Measurements from ENCODE around the gene DENND4A. TPM values are rescaled to one million over a fixed set of nuclear protein-coding genes. Genes with fewer than 3 reads are reported as not detected.
"Not testable (repeated sequence)": the region's sequence is repeated elsewhere in the genome, so short reads cannot be mapped to it uniquely, and the experiment has no call there.

The DENND4A gene
- polyA plus RNA-seq, 1 of the 3 experiments (the other 2 are of a cell fraction) = 2.5 TPM

- no peaks in the 10 kb centered on the region for H3K9me3 ChIP-seq
- H3K27ac ChIP-seq (ENCODE audit: low read depth in 2 of 2, low read length in 1 of 2) = no peak overlapping the region
- no peak overlapping the region for H3K9ac ChIP-seq
- no peak for DNase-seq
- CTCF ChIA-PET = interaction anchor here (0.7 to 1.8 kb wide), 3 partner anchors 8 to 20 kb away, joined by 3 to 11 read pairs (median 3); partner anchors contain the start of gene INTS14
- 80% methylated on average over 5 of the region's 5 CpGs for WGBS (ENCODE audit: low lambda C conversion rate)
- no peaks in the 10 kb centered on the region for H3K9me2 ChIP-seq
- no peaks in the 10 kb centered on the region for H4K20me1 ChIP-seq (ENCODE audit: insufficient read depth)
- no peak overlapping the region for H2AFZ ChIP-seq (ENCODE audit: low read depth)
- H3K36me3 ChIP-seq (replicated peaks in 1 of 2; ENCODE audit: control insufficient read depth in 1 of 2, insufficient read depth in 2 of 2, low read length in 1 of 2) = no peaks in the 10 kb centered on the region
- no peak overlapping the region for H3K4me3 ChIP-seq (ENCODE audit: low read depth in 2 of 2, low read length in 1 of 2)
- no peaks in the 10 kb centered on the region for H3K27me3 ChIP-seq (ENCODE audit: insufficient read depth)
- H3K4me1 ChIP-seq (ENCODE audit: control insufficient read depth in 1 of 2, insufficient read depth in 2 of 2, low read depth in 1 of 2, low read length in 1 of 2) = peaks cover 0 to 4% of the 10 kb centered on the region in 2 experiments; a peak in 2 of 4 replicates
- TF ChIP-seq NFIC (IDR thresholded peaks at IDR 0.05; ENCODE audit: borderline replicate concordance) (no peak), FOSL2 (IDR thresholded peaks at IDR 0.05; ENCODE audit: borderline replicate concordance, low read depth) (no peak)
- H3K4me2 ChIP-seq = no peak overlapping the region
- POLR2A ChIA-PET = no interaction called here
- no peaks in the 10 kb centered on the region for H3K79me2 ChIP-seq (ENCODE audit: insufficient read depth)
- peaks cover 6% of the 10 kb centered on the region for H3F3A ChIP-seq (replicated peaks; ENCODE audit: insufficient read depth)
Observed at GRCh38 chr15:65618560-65619109, 173.5 kb downstream of the DENND4A start.

- Histone ChIP-seq H3F3A (replicated peaks; ENCODE audit: insufficient read depth) (peaks cover 10% of the 10 kb centered on the region), H3K4me1 (ENCODE audit: control insufficient read depth in 1 of 2, insufficient read depth in 2 of 2, low read depth in 1 of 2, low read length in 1 of 2) (peaks cover 6 to 13% of the 10 kb centered on the region in 2 experiments; a peak in 3 of 4 replicates)
- DNase-seq; H3K4me3 ChIP-seq (ENCODE audit: low read depth in 2 of 2, low read length in 1 of 2); H4K20me1 ChIP-seq (ENCODE audit: insufficient read depth); H3K4me2 ChIP-seq; H3K9ac ChIP-seq; H3K27me3 ChIP-seq (ENCODE audit: insufficient read depth); H3K27ac ChIP-seq (ENCODE audit: low read depth in 2 of 2, low read length in 1 of 2); H3K9me2 ChIP-seq; H2AFZ ChIP-seq (ENCODE audit: low read depth); H3K9me3 ChIP-seq; POLR2A ChIA-PET; H3K79me2 ChIP-seq (ENCODE audit: insufficient read depth); H3K36me3 ChIP-seq (replicated peaks in 1 of 2; ENCODE audit: control insufficient read depth in 1 of 2, insufficient read depth in 2 of 2, low read length in 1 of 2): not testable (repeated sequence)
- CTCF ChIA-PET = interaction anchor here (1.3 kb wide), 1 partner anchor 23 kb away, joined by 3 read pairs; no protein-coding TSS in a partner anchor
- WGBS (ENCODE audit: low lambda C conversion rate) = 94% methylated on average over 1 of the region's 1 CpG
Observed at GRCh38 chr15:65615887-65616286, 176.2 kb downstream of the DENND4A start.

GRCh38 chr15:65612949-65613744 is 178.9 kb downstream of the DENND4A start:
- H3K9ac ChIP-seq = no peak overlapping the region
- ChIA-PET POLR2A (interaction anchor here (0.9 kb wide), 1 partner anchor 257 kb away, joined by 3 read pairs; the partner anchor contains the start of gene RAB11A), CTCF (interaction anchor here (1.4 to 2.8 kb wide), 3 partner anchors 16 to 256 kb away, joined by 4 to 23 read pairs (median 5); partner anchors contain the start of gene RAB11A)
- WGBS (ENCODE audit: low lambda C conversion rate) = 81% methylated on average over 6 of the region's 6 CpGs
- peaks cover 10% of the 10 kb centered on the region for H3F3A ChIP-seq (replicated peaks; ENCODE audit: insufficient read depth)
- no peaks in the 10 kb centered on the region for H4K20me1 ChIP-seq (ENCODE audit: insufficient read depth)
- H3K36me3 ChIP-seq (replicated peaks in 1 of 2; ENCODE audit: control insufficient read depth in 1 of 2, insufficient read depth in 2 of 2, low read length in 1 of 2) = peaks cover 0 to 7% of the 10 kb centered on the region in 2 experiments
- H3K4me3 ChIP-seq (ENCODE audit: low read depth in 2 of 2, low read length in 1 of 2) = no peak overlapping the region
- H3K4me2 ChIP-seq = no peak overlapping the region
- no peak for DNase-seq
- H3K4me1 ChIP-seq (ENCODE audit: control insufficient read depth in 1 of 2, insufficient read depth in 2 of 2, low read depth in 1 of 2, low read length in 1 of 2) = peaks cover 14 to 16% of the 10 kb centered on the region in 2 experiments; a peak in 3 of 4 replicates
- no peaks in the 10 kb centered on the region for H3K9me2 ChIP-seq
- H3K27ac ChIP-seq (ENCODE audit: low read depth in 2 of 2, low read length in 1 of 2) = no peak overlapping the region
- H2AFZ ChIP-seq (ENCODE audit: low read depth) = no peak overlapping the region
- H3K9me3 ChIP-seq = no peaks in the 10 kb centered on the region
- H3K79me2 ChIP-seq (ENCODE audit: insufficient read depth) = peaks cover 33% of the 10 kb centered on the region
- no peaks in the 10 kb centered on the region for H3K27me3 ChIP-seq (ENCODE audit: insufficient read depth)
- no peak for TF ChIP-seq REST (IDR thresholded peaks at IDR 0.05; ENCODE audit: low read depth, low read length)
- TF ChIP-seq NRF1 (IDR thresholded peaks at IDR 0.05; ENCODE audit: low read depth, low read length) = no peak
- TF ChIP-seq GABPA (IDR thresholded peaks at IDR 0.05; ENCODE audit: low read depth) = no peak
- TF ChIP-seq RFX5 (IDR thresholded peaks at IDR 0.05; ENCODE audit: low read length) = no peak
- TF ChIP-seq MXI1 (IDR thresholded peaks at IDR 0.05; ENCODE audit: low read depth, low read length) = no peak
- TF ChIP-seq ELF1 (IDR thresholded peaks at IDR 0.05) = no peak
- TF ChIP-seq NFIC (IDR thresholded peaks at IDR 0.05; ENCODE audit: borderline replicate concordance) = no peak
- no peak for TF ChIP-seq SMC3 (IDR thresholded peaks at IDR 0.05; ENCODE audit: low read depth, low read length)
- no peak for TF ChIP-seq TEAD4 (IDR thresholded peaks at IDR 0.05; ENCODE audit: borderline replicate concordance, insufficient read depth)
- TF ChIP-seq CTCF (IDR thresholded peaks at IDR 0.05) = no peak
- TF ChIP-seq MEF2A (IDR thresholded peaks at IDR 0.05; ENCODE audit: borderline replicate concordance, low read depth) = no peak
- TF ChIP-seq SIN3A (IDR thresholded peaks at IDR 0.05; ENCODE audit: borderline replicate concordance, low read depth, low read length) = no peak
- no peak for TF ChIP-seq JUND (IDR thresholded peaks at IDR 0.05)
- no peak for TF ChIP-seq POLR2AphosphoS5 (IDR thresholded peaks at IDR 0.05; ENCODE audit: low read depth, low read length)
